Measurements from ENCODE around the gene STAG2.
"Not testable (repeated sequence)": the region's sequence is repeated elsewhere in the genome, so short reads cannot be mapped to it uniquely, and the experiment has no call there.

The STAG2 gene

GRCh38 chrX:124127496-124127895 lies 166.0 kb downstream of the STAG2 start:
- TF ChIP-seq POLR2A (IDR thresholded peaks at IDR 0.05; ENCODE audit: low read depth, low read length) = no peak
- no peak for FAIRE-seq
- no peak for DNase-seq (ENCODE audit: insufficient read length, low spot score)

DNA sequence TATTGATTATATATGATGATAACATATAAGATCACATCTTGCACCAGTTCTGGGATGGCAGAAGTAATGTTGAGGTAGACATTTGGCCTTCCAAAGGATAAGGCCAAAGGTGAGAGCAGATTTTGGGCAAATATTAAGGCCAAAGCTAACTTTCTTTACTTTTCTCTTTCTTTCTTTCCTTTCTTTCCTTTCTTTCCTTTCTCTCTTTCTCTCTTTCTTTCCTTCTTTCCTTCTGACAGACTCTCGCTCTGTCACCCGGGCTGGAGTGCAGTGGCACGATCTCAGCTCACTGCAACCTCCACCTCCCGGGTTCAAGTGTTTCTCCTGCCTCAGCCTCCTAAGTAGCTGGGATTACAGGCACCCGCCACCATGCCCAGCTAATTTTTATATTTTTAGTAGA lies 170.9 kb downstream of the STAG2 start:
- not testable (repeated sequence) for DNase-seq (ENCODE audit: insufficient read length, low spot score); FAIRE-seq

GRCh38 chrX:124145749-124146148 lies 184.2 kb downstream of the STAG2 start:
- no peak for FAIRE-seq
- DNase-seq (ENCODE audit: insufficient read length, low spot score) = no peak
- TF ChIP-seq POLR2A (IDR thresholded peaks at IDR 0.05; ENCODE audit: low read depth, low read length) = no peak

GRCh38 chrX:124151195-124151594 lies 189.7 kb downstream of the STAG2 start:
- no peak for TF ChIP-seq POLR2A (IDR thresholded peaks at IDR 0.05; ENCODE audit: low read depth, low read length)
- DNase-seq (ENCODE audit: insufficient read length, low spot score) = no peak
- FAIRE-seq = no peak

Measured in H54 (cell line).